OCI-LY3 (cell line): ENCODE results near the gene TMEM150B.

Source experiments
- H2AFZ ChIP-seq: fragments of 200-600, 300-600 bp; shearing (Covaris generic); 2 replicates; pipeline ENCODE4 v1.6.0; 2014; ENCODE audit warnings: antibody characterized with exemption, low read depth, low read length
- H3K27ac ChIP-seq: fragments of 200-600, 300-600 bp; sonication (generic); 2 replicates; pipeline ENCODE4 v1.5.1; 2014; ENCODE audit warnings: mild to moderate bottlenecking, low read length, moderate library complexity, mixed read lengths
- H3K27me3 ChIP-seq: fragments of 200-600, 300-600 bp; sonication (generic); 2 replicates; pipeline ENCODE4 v1.6.1; 2014; ENCODE audit warnings: low read depth, low read length, mixed read lengths
- H3K36me3 ChIP-seq: fragments of 200-600, 300-600 bp; sonication (generic); replicated peaks from 2 replicates; pipeline ENCODE3; 2014; ENCODE audit warnings: low read depth, low read length, mixed read lengths
- H3K4me1 ChIP-seq: fragments of 300-600, 200-600 bp; sonication (generic); 2 replicates; pipeline ENCODE4 v1.6.1; 2014; ENCODE audit warnings: low read length, mixed read lengths
- H3K4me2 ChIP-seq: fragments of 200-600, 300-600 bp; sonication (generic); 2 replicates; pipeline ENCODE4 v1.6.1; 2014; ENCODE audit warnings: low read length, mixed read lengths
- H3K4me3 ChIP-seq: fragments of 300-600, 200-600 bp; sonication (generic); 2 replicates; pipeline ENCODE4 v1.5.1; 2014; ENCODE audit warnings: antibody characterized with exemption, mild to moderate bottlenecking, low read length, moderate library complexity
- H3K79me2 ChIP-seq: fragments of 300-600, 200-600 bp; shearing (Covaris generic); 2 replicates; pipeline ENCODE4 v1.6.1; 2014; ENCODE audit warnings: mild to moderate bottlenecking, low read length, mixed read lengths
- H3K9ac ChIP-seq: fragments of 300-600, 200-600 bp; shearing (Covaris generic); 2 replicates; pipeline ENCODE4 v1.6.0; 2014; ENCODE audit warnings: mild to moderate bottlenecking, low read length, moderate library complexity
- H3K9me3 ChIP-seq: fragments of 200-600, 300-600 bp; shearing (Covaris generic); 2 replicates; pipeline ENCODE4 v1.6.1; 2014; ENCODE audit warnings: low read length, mixed read lengths; ENCODE audit not compliant: insufficient read depth
- H4K20me1 ChIP-seq: fragments of 200-600, 300-600 bp; sonication (generic); 2 replicates; pipeline ENCODE4 v1.6.1; 2016; ENCODE audit warnings: low read length, mixed read lengths; ENCODE audit not compliant: insufficient read depth
- CTCF ChIP-seq: fragments of 200-600, 300-600 bp; sonication (generic); IDR thresholded peaks from 2 replicates; pipeline ENCODE4 v1.5.1; 2014; ENCODE audit warnings: antibody characterized with exemption, low read length, low read depth
- EZH2phosphoT487 ChIP-seq: fragments of 200-600 bp; shearing (Covaris generic); IDR thresholded peaks from 2 replicates; pipeline ENCODE4 v1.6.1; 2018; ENCODE audit warnings: antibody characterized with exemption, mixed run types, low read depth

Gene TMEM150B

GRCh38 chr19:55368701-55369563 is 43.8 kb upstream of the TMEM150B start:
- Histone ChIP-seq H3K79me2 (no peaks in the 10 kb centered on the region), H4K20me1 (no peaks in the 10 kb centered on the region), H3K36me3 (no peaks in the 10 kb centered on the region), H3K4me1 (peaks cover 6% of the 10 kb centered on the region; the same call in 1 of the 2 replicates), H3K27me3 (peaks cover 18% of the 10 kb centered on the region), H3K9me3 (no peaks in the 10 kb centered on the region), H2AFZ (no peak overlapping the region), H3K4me2 (no peak overlapping the region), H3K4me3 (no peak overlapping the region), H3K27ac (no peak overlapping the region), H3K9ac (no peak overlapping the region)
- TF ChIP-seq EZH2phosphoT487 (no peak), CTCF (no peak)

- no peak overlapping the region for H2AFZ ChIP-seq
- no peaks in the 10 kb centered on the region for H4K20me1 ChIP-seq
- H3K79me2 ChIP-seq = no peaks in the 10 kb centered on the region
- no peaks in the 10 kb centered on the region for H3K9me3 ChIP-seq
- H3K4me1 ChIP-seq = 0 out of 2 replicates have a peak, but pooled peaks cover 2% of the 10 kb centered on the region
- TF ChIP-seq EZH2phosphoT487 (no peak), CTCF (no peak)
- no peaks in the 10 kb centered on the region for H3K36me3 ChIP-seq
- H3K27ac ChIP-seq = no peak overlapping the region
- H3K4me2 ChIP-seq = no peak overlapping the region
- no peak overlapping the region for H3K4me3 ChIP-seq
- peaks cover 12% of the 10 kb centered on the region; the same call in 1 of the 2 replicates for H3K27me3 ChIP-seq
- H3K9ac ChIP-seq = no peak overlapping the region
Observed at GRCh38 chr19:55368106-55368505, 43.0 kb upstream of the TMEM150B start.

GRCh38 chr19:55366790-55367189 is 41.6 kb upstream of the TMEM150B start:
- no peak for TF ChIP-seq CTCF
- TF ChIP-seq EZH2phosphoT487 = no peak
- Histone ChIP-seq H3K27me3 (peaks cover 7% of the 10 kb centered on the region; the same call in 1 of the 2 replicates), H3K79me2 (no peaks in the 10 kb centered on the region), H3K27ac (no peak overlapping the region), H3K36me3 (no peaks in the 10 kb centered on the region), H2AFZ (no peak overlapping the region), H3K4me2 (no peak overlapping the region), H3K4me1 (no peaks in the 10 kb centered on the region), H3K9me3 (no peaks in the 10 kb centered on the region), H3K9ac (no peak overlapping the region), H4K20me1 (no peaks in the 10 kb centered on the region), H3K4me3 (no peak overlapping the region)

- H2AFZ ChIP-seq = no peak overlapping the region
- H3K27me3 ChIP-seq = 0 out of 2 replicates have a peak, but pooled peaks cover 4% of the 10 kb centered on the region
- no peak overlapping the region for H3K27ac ChIP-seq
- H4K20me1 ChIP-seq = no peaks in the 10 kb centered on the region
- no peak overlapping the region for H3K4me2 ChIP-seq
- no peaks in the 10 kb centered on the region for H3K79me2 ChIP-seq
- TF ChIP-seq CTCF (no peak), EZH2phosphoT487 (no peak)
- H3K4me3 ChIP-seq = no peak overlapping the region
- H3K36me3 ChIP-seq = no peaks in the 10 kb centered on the region
- H3K9me3 ChIP-seq = no peaks in the 10 kb centered on the region
- no peak overlapping the region for H3K9ac ChIP-seq
- H3K4me1 ChIP-seq = no peaks in the 10 kb centered on the region
Observed at GRCh38 chr19:55365964-55366363, 40.8 kb upstream of the TMEM150B start.
